ENCODE results near the gene PPM1F.

Gene PPM1F

GRCh38 chr22:21961127-21961867, 8.6 kb upstream of the PPM1F start:
- no peak for DNase-seq (ENCODE audit: low read depth in 1 of 2, low spot score in 1 of 2)

- no peak for DNase-seq (ENCODE audit: low read depth in 1 of 2, low spot score in 1 of 2)
Observed at GRCh38 chr22:21960200-21961126, 7.8 kb upstream of the PPM1F start.

GRCh38 chr22:21959274-21960074, 6.8 kb upstream of the PPM1F start:
- no peak for DNase-seq (ENCODE audit: low read depth in 1 of 2, low spot score in 1 of 2)

GRCh38 chr22:21958360-21959273, 6.0 kb upstream of the PPM1F start:
- no peak for DNase-seq (ENCODE audit: low read depth in 1 of 2, low spot score in 1 of 2)

GRCh38 chr22:21951931-21952465, 650 bp downstream of the PPM1F start:
- DNase-seq (ENCODE audit: low read depth in 1 of 2, low spot score in 1 of 2), result no peak

- DNase-seq (ENCODE audit: low read depth in 1 of 2, low spot score in 1 of 2), result no peak
Observed at GRCh38 chr22:21951062-21951461, 1.6 kb downstream of the PPM1F start.

GRCh38 chr22:21949948-21950347, 2.7 kb downstream of the PPM1F start:
- no peak for DNase-seq (ENCODE audit: low read depth in 1 of 2, low spot score in 1 of 2)

- no peak for DNase-seq (ENCODE audit: low read depth in 1 of 2, low spot score in 1 of 2)
Observed at GRCh38 chr22:21949569-21949918, 3.1 kb downstream of the PPM1F start.

GRCh38 chr22:21948824-21949568, 3.7 kb downstream of the PPM1F start:
- DNase-seq (ENCODE audit: low read depth in 1 of 2, low spot score in 1 of 2), result no peak

- DNase-seq (ENCODE audit: low read depth in 1 of 2, low spot score in 1 of 2), result no peak
Observed at GRCh38 chr22:21948390-21948789, 4.3 kb downstream of the PPM1F start.

- no peak for DNase-seq (ENCODE audit: low read depth in 1 of 2, low spot score in 1 of 2)
Observed at GRCh38 chr22:21947040-21948014, 5.3 kb downstream of the PPM1F start.

GRCh38 chr22:21946262-21946925, 6.3 kb downstream of the PPM1F start:
- no peak for DNase-seq (ENCODE audit: low read depth in 1 of 2, low spot score in 1 of 2)

- no peak for DNase-seq (ENCODE audit: low read depth in 1 of 2, low spot score in 1 of 2)
Observed at GRCh38 chr22:21945453-21946261, 7.0 kb downstream of the PPM1F start.

- DNase-seq (ENCODE audit: low read depth in 1 of 2, low spot score in 1 of 2), result no peak
Observed at GRCh38 chr22:21944871-21945270, 7.8 kb downstream of the PPM1F start.

- DNase-seq (ENCODE audit: low read depth in 1 of 2, low spot score in 1 of 2), result no peak
Observed at GRCh38 chr22:21943571-21944448, 8.8 kb downstream of the PPM1F start.

Data from stimulated activated CD4-positive, alpha-beta T cell treated with anti-CD3 and anti-CD28 coated beads, Interleukin-15, amount 100 ng/mL, for 1 hour (primary cell).